Erythroblast (primary cell): ENCODE results near the gene FIGNL1.

ENCODE experiments used
- GATA1 ChIP-seq: IDR thresholded peaks from 2 replicates; pipeline ENCODE4 v1.6.1; 2011; ENCODE audit warnings: low read depth, mild to moderate bottlenecking, control low read depth, low read length, moderate library complexity
- POLR2A ChIP-seq: IDR thresholded peaks from 2 replicates; pipeline ENCODE4 v1.6.1; 2011; ENCODE audit warnings: mild to moderate bottlenecking, low read length

- no peak for TF ChIP-seq POLR2A
- TF ChIP-seq GATA1, result no peak
These were observed 16.9 kb upstream of the FIGNL1 start for GRCh38 chr7:50466815-50467585.
